HUES6 (cell line): Measurements from ENCODE around the gene IQCH.
"Not testable (repeated sequence)": the region's sequence is repeated elsewhere in the genome, so short reads cannot be mapped to it uniquely, and the experiment has no call there.

ENCODE experiments used
- H3K27ac ChIP-seq: 2 replicates; pipeline ENCODE4 v1.7.0; 2013; ENCODE audit warnings: low read depth, mild to moderate bottlenecking, low read length, inconsistent platforms
- H3K27me3 ChIP-seq: 2 replicates; pipeline ENCODE4 v1.6.1; 2013; ENCODE audit warnings: low read length; ENCODE audit not compliant: control insufficient read depth, insufficient read depth
- H3K36me3 ChIP-seq: 2 replicates; pipeline ENCODE4 v1.6.1; 2013; ENCODE audit warnings: low read length; ENCODE audit not compliant: control insufficient read depth, insufficient read depth
- H3K4me1 ChIP-seq: 2 replicates; pipeline ENCODE4 v1.6.1; 2013; ENCODE audit warnings: low read length; ENCODE audit not compliant: control insufficient read depth, insufficient read depth
- H3K4me3 ChIP-seq: 2 replicates; pipeline ENCODE4 v1.5.1; 2013; ENCODE audit warnings: low read depth, low read length
- H3K9ac ChIP-seq: one replicate; pipeline ENCODE4 v1.6.1; 2013; ENCODE audit warnings: mild to moderate bottlenecking, low read length
- H3K9me3 ChIP-seq: 2 replicates; pipeline ENCODE4 v1.6.1; 2013; ENCODE audit warnings: low read depth, low read length; ENCODE audit not compliant: control insufficient read depth, insufficient read depth

Gene IQCH

GRCh38 chr15:67359431-67360079 is 105.0 kb downstream of the IQCH start:
- H3K4me3 ChIP-seq = no peak overlapping the region
- peaks cover 22% of the 10 kb centered on the region for H3K4me1 ChIP-seq
- no peaks in the 10 kb centered on the region for H3K27me3 ChIP-seq
- no peaks in the 10 kb centered on the region; the same call in 1 of the 2 replicates for H3K9me3 ChIP-seq
- no peak overlapping the region for H3K27ac ChIP-seq
- no peaks in the 10 kb centered on the region for H3K36me3 ChIP-seq
- H3K9ac ChIP-seq = no peak overlapping the region

GRCh38 chr15:67361100-67361499 is 106.5 kb downstream of the IQCH start:
- Histone ChIP-seq H3K9me3 (no peaks in the 10 kb centered on the region), H3K9ac (no peak overlapping the region), H3K27me3 (no peaks in the 10 kb centered on the region), H3K36me3 (no peaks in the 10 kb centered on the region), H3K27ac (no peak overlapping the region), H3K4me1 (peaks cover 19% of the 10 kb centered on the region), H3K4me3 (no peak overlapping the region)

- H3K9ac ChIP-seq, H3K4me3 ChIP-seq, H3K9me3 ChIP-seq, H3K27ac ChIP-seq, H3K4me1 ChIP-seq, H3K27me3 ChIP-seq, H3K36me3 ChIP-seq: not testable (repeated sequence)
Measured at GRCh38 chr15:67363712-67364111, 109.1 kb downstream of the IQCH start.

GRCh38 chr15:67365994-67366393 is 111.4 kb downstream of the IQCH start:
- no peaks in the 10 kb centered on the region for H3K9me3 ChIP-seq
- no peaks in the 10 kb centered on the region for H3K4me1 ChIP-seq
- no peak overlapping the region for H3K4me3 ChIP-seq

GRCh38 chr15:67366904-67367303 is 112.3 kb downstream of the IQCH start:
- H3K4me3 ChIP-seq = no peak overlapping the region
- H3K9me3 ChIP-seq = no peaks in the 10 kb centered on the region
- H3K27ac ChIP-seq = no peak overlapping the region
- H3K27me3 ChIP-seq = no peaks in the 10 kb centered on the region
- H3K9ac ChIP-seq = no peak overlapping the region
- H3K36me3 ChIP-seq = no peaks in the 10 kb centered on the region
- H3K4me1 ChIP-seq = no peaks in the 10 kb centered on the region

More at GRCh38 chr15:67365994-67366393, 111.4 kb downstream of the IQCH start:
- Histone ChIP-seq H3K9ac (no peak overlapping the region), H3K27ac (no peak overlapping the region), H3K27me3 (no peaks in the 10 kb centered on the region), H3K36me3 (no peaks in the 10 kb centered on the region)

- no peak overlapping the region for H3K4me3 ChIP-seq
- H3K27me3 ChIP-seq = no peaks in the 10 kb centered on the region
- no peaks in the 10 kb centered on the region for H3K36me3 ChIP-seq
- H3K9me3 ChIP-seq = no peaks in the 10 kb centered on the region
- no peak overlapping the region for H3K27ac ChIP-seq
- H3K4me1 ChIP-seq = peaks cover 9% of the 10 kb centered on the region
- no peak overlapping the region for H3K9ac ChIP-seq
Measured at GRCh38 chr15:67369359-67369998, 114.9 kb downstream of the IQCH start.

- H3K9ac ChIP-seq = no peak overlapping the region
- no peak overlapping the region for H3K27ac ChIP-seq
- no peaks in the 10 kb centered on the region for H3K36me3 ChIP-seq
- no peak overlapping the region for H3K4me3 ChIP-seq
- no peaks in the 10 kb centered on the region for H3K9me3 ChIP-seq
- peaks cover 9% of the 10 kb centered on the region for H3K4me1 ChIP-seq
- H3K27me3 ChIP-seq = no peaks in the 10 kb centered on the region
Measured at GRCh38 chr15:67370206-67370954, 115.8 kb downstream of the IQCH start.

GRCh38 chr15:67372543-67372942 is 118.0 kb downstream of the IQCH start:
- Histone ChIP-seq H3K27ac (no peak overlapping the region), H3K36me3 (no peaks in the 10 kb centered on the region), H3K27me3 (no peaks in the 10 kb centered on the region), H3K4me1 (peaks cover 9% of the 10 kb centered on the region), H3K9ac (no peak overlapping the region), H3K9me3 (no peaks in the 10 kb centered on the region), H3K4me3 (no peak overlapping the region)

GRCh38 chr15:67372986-67373675 is 118.5 kb downstream of the IQCH start:
- no peak overlapping the region for H3K9ac ChIP-seq
- H3K36me3 ChIP-seq = no peaks in the 10 kb centered on the region
- no peak overlapping the region for H3K4me3 ChIP-seq
- no peaks in the 10 kb centered on the region for H3K9me3 ChIP-seq
- H3K27ac ChIP-seq = no peak overlapping the region
- H3K27me3 ChIP-seq = no peaks in the 10 kb centered on the region
- H3K4me1 ChIP-seq = peaks cover 9% of the 10 kb centered on the region

GRCh38 chr15:67373971-67374370 is 119.4 kb downstream of the IQCH start:
- Histone ChIP-seq H3K4me3 (no peak overlapping the region), H3K9ac (no peak overlapping the region), H3K27me3 (no peaks in the 10 kb centered on the region), H3K9me3 (no peaks in the 10 kb centered on the region), H3K36me3 (no peaks in the 10 kb centered on the region), H3K4me1 (peaks cover 9% of the 10 kb centered on the region), H3K27ac (no peak overlapping the region)

GRCh38 chr15:67379530-67379929 is 124.9 kb downstream of the IQCH start:
- Histone ChIP-seq H3K27ac (no peak overlapping the region), H3K4me3 (no peak overlapping the region), H3K27me3 (no peaks in the 10 kb centered on the region), H3K9me3 (no peaks in the 10 kb centered on the region), H3K9ac (no peak overlapping the region), H3K4me1 (no peaks in the 10 kb centered on the region), H3K36me3 (no peaks in the 10 kb centered on the region)
